SK-N-SH treated with all-trans-retinoic acid at 6 μM for 48 hours (cell line): ENCODE measurements around the gene SELENOW.
A peak's percentile ranks its signal among the peaks of the same experiment; 100 is the strongest.
"Not testable (repeated sequence)": the region's sequence is repeated elsewhere in the genome, so short reads cannot be mapped to it uniquely, and the experiment has no call there.

ENCODE experiments used
- ATAC-seq: fragments of 200-7000 bp; cut with Tn5 transposase; 3 replicates; pipeline ENCODE4 v1.9.1; 2020; ENCODE audit warnings: mild to moderate bottlenecking, moderate library complexity
- ARNTL ChIP-seq: fragments of 450-650 bp; formaldehyde crosslinking; IDR thresholded peaks from 2 replicates; pipeline ENCODE4 v1.5.0; 2020; ENCODE audit warnings: low read depth, mild to moderate bottlenecking, moderate library complexity, borderline replicate concordance
- BACH2 ChIP-seq: fragments of 250-450 bp; sonication (Bioruptor Pico); IDR thresholded peaks from 2 replicates; pipeline ENCODE4 v1.9.0; 2021; ENCODE audit warnings: mild to moderate bottlenecking, borderline replicate concordance
- CSDC2 ChIP-seq: fragments of 250-450 bp; sonication (Bioruptor Pico); IDR thresholded peaks from 2 replicates; pipeline ENCODE4 v1.5.0; 2020; ENCODE audit warnings: mild to moderate bottlenecking, moderate library complexity
- CSRNP3 ChIP-seq: fragments of 250-450 bp; sonication (Bioruptor Pico); IDR thresholded peaks from 2 replicates; pipeline ENCODE4 v1.5.1; 2021; ENCODE audit warnings: mild to moderate bottlenecking, moderate library complexity
- ESRRG ChIP-seq: fragments of 250-450 bp; sonication (Bioruptor Pico); IDR thresholded peaks from 2 replicates; pipeline ENCODE4 v1.6.1; 2021; ENCODE audit warnings: mild to moderate bottlenecking
- ISL1 ChIP-seq: fragments of 250-450 bp; sonication (Bioruptor Pico); IDR thresholded peaks from 2 replicates; pipeline ENCODE4 v2.1.2; 2022; ENCODE audit warnings: mild to moderate bottlenecking, moderate library complexity
- OSR1 ChIP-seq: fragments of 250-450 bp; sonication (Bioruptor Pico); IDR thresholded peaks from 2 replicates; pipeline ENCODE4 v1.8.0; 2022; ENCODE audit warnings: moderate library complexity, mild to moderate bottlenecking, inconsistent platforms
- PATZ1 ChIP-seq: fragments of 250-450 bp; sonication (Bioruptor Pico); IDR thresholded peaks from 2 replicates; pipeline ENCODE4 v1.8.0; 2020; ENCODE audit warnings: mild to moderate bottlenecking, moderate library complexity, borderline replicate concordance
- RARB ChIP-seq: fragments of 250-450 bp; sonication (Bioruptor Pico); IDR thresholded peaks from 2 replicates; pipeline ENCODE4 v1.8.0; 2021; ENCODE audit warnings: mild to moderate bottlenecking, moderate library complexity
- SNAI2 ChIP-seq: fragments of 250-450 bp; sonication (Bioruptor Pico); IDR thresholded peaks from 2 replicates; pipeline ENCODE4 v1.5.0; 2020; ENCODE audit warnings: mild to moderate bottlenecking, moderate library complexity
- TCF4 ChIP-seq: fragments of 250-450 bp; sonication (Bioruptor Pico); IDR thresholded peaks from 2 replicates; pipeline ENCODE4 v1.8.0; 2021; ENCODE audit warnings: mild to moderate bottlenecking, moderate library complexity, borderline replicate concordance
- TOX ChIP-seq: fragments of 250-450 bp; sonication (Bioruptor Pico); IDR thresholded peaks from 2 replicates; pipeline ENCODE4 v1.8.0; 2021; ENCODE audit warnings: mild to moderate bottlenecking, moderate library complexity, borderline replicate concordance
- TSHZ2 ChIP-seq: fragments of 250-450 bp; sonication (Bioruptor Pico); IDR thresholded peaks from 2 replicates; pipeline ENCODE4 v1.5.0; 2020; ENCODE audit warnings: mild to moderate bottlenecking, moderate library complexity
- ZC3H10 ChIP-seq: fragments of 250-450 bp; sonication (Bioruptor Pico); IDR thresholded peaks from 2 replicates; pipeline ENCODE4 v1.5.1; 2021; ENCODE audit warnings: mild to moderate bottlenecking, moderate library complexity
- ZFP3 ChIP-seq: fragments of 250-450 bp; sonication (Bioruptor Pico); IDR thresholded peaks from 2 replicates; pipeline ENCODE4 v1.5.0; 2020; ENCODE audit warnings: mild to moderate bottlenecking, moderate library complexity
- ZFP30 ChIP-seq: fragments of 450-650 bp; formaldehyde crosslinking; IDR thresholded peaks from 2 replicates; pipeline ENCODE4 v1.5.0; 2022; ENCODE audit warnings: mild to moderate bottlenecking, moderate library complexity
- ZNF565 ChIP-seq: fragments of 450-650 bp; formaldehyde crosslinking; conservative IDR thresholded peaks from 2 replicates; pipeline ENCODE4 v1.5.0; 2020; ENCODE audit warnings: low read depth, mild to moderate bottlenecking, moderate library complexity
- ZNF70 ChIP-seq: fragments of 450-650 bp; formaldehyde crosslinking; IDR thresholded peaks from 2 replicates; pipeline ENCODE4 v1.5.0; 2020; ENCODE audit warnings: mild to moderate bottlenecking, moderate library complexity
- ZNF8 ChIP-seq: fragments of 450-650 bp; formaldehyde crosslinking; IDR thresholded peaks from 2 replicates; pipeline ENCODE4 v1.5.0; 2020; ENCODE audit warnings: mild to moderate bottlenecking, moderate library complexity

SELENOW gene

GRCh38 chr19:47768604-47769003 is 9.9 kb upstream of the SELENOW start:
- ATAC-seq = peak; percentile 5; the same call in 1 of the 3 replicates
- TF ChIP-seq OSR1 (CRISPR knock-in tag) = no peak
- no peak for TF ChIP-seq PATZ1 (CRISPR knock-in tag)
- TF ChIP-seq RARB (CRISPR knock-in tag) = no peak
- TF ChIP-seq ZFP30 (CRISPR knock-in tag) = no peak
- no peak for TF ChIP-seq ZNF8 (CRISPR knock-in tag)
- TF ChIP-seq BACH2 = no peak
- no peak for TF ChIP-seq ZC3H10
- TF ChIP-seq TOX (CRISPR knock-in tag) = no peak
- TF ChIP-seq TCF4 (CRISPR knock-in tag) = no peak
- TF ChIP-seq ARNTL (CRISPR knock-in tag) = no peak
- TF ChIP-seq, all 23 proteins: peak for 0

GRCh38 chr19:47769534-47769933 is 9.0 kb upstream of the SELENOW start:
- ATAC-seq = no peak
- no peak for TF ChIP-seq RARB (CRISPR knock-in tag)
- no peak for TF ChIP-seq ZFP30 (CRISPR knock-in tag)
- TF ChIP-seq ZNF8 (CRISPR knock-in tag) = no peak
- no peak for TF ChIP-seq ZNF70 (CRISPR knock-in tag)
- no peak for TF ChIP-seq ZNF565 (CRISPR knock-in tag)
- TF ChIP-seq ZFP3 (CRISPR knock-in tag) = no peak
- TF ChIP-seq OSR1 (CRISPR knock-in tag) = no peak
- TF ChIP-seq BACH2 = no peak
- TF ChIP-seq TSHZ2 (CRISPR knock-in tag) = no peak
- TF ChIP-seq CSDC2 = no peak
- TF ChIP-seq ZC3H10 = no peak
- no peak for TF ChIP-seq TCF4 (CRISPR knock-in tag)
- no peak for TF ChIP-seq ESRRG (CRISPR knock-in tag)
- no peak for TF ChIP-seq ISL1
- no peak for TF ChIP-seq CSRNP3 (CRISPR knock-in tag)
- no peak for TF ChIP-seq PATZ1 (CRISPR knock-in tag)
- no peak for TF ChIP-seq SNAI2 (CRISPR knock-in tag)

GRCh38 chr19:47771291-47771690 is 7.2 kb upstream of the SELENOW start:
- not testable (repeated sequence) for ATAC-seq

GRCh38 chr19:47776568-47776967 is 1.9 kb upstream of the SELENOW start:
- ATAC-seq = no peak
- TF ChIP-seq OSR1 (CRISPR knock-in tag) = no peak

GRCh38 chr19:47777245-47778048 is 1.1 kb upstream of the SELENOW start:
- ATAC-seq = not testable (repeated sequence)
